Activated CD4-positive, alpha-beta T cell treated with anti-CD3 and anti-CD28 coated beads for 48 hours (primary cell): ENCODE data around the gene EPX.

Experiments
- DNase-seq: peaks from one replicate; pipeline ENCODE4 v3.0.0-alpha.2; 2020

Gene EPX

GRCh38 chr17:58187063-58187462 is 5.5 kb upstream of the EPX start:
- DNase-seq = no peak

- DNase-seq = no peak
These were observed 4.9 kb upstream of the EPX start for GRCh38 chr17:58187675-58188074.

GRCh38 chr17:58189436-58190146 is 2.9 kb upstream of the EPX start:
- no peak for DNase-seq

GRCh38 chr17:58191241-58191896 is 1.2 kb upstream of the EPX start:
- no peak for DNase-seq

GRCh38 chr17:58193641-58194255 is 1.2 kb downstream of the EPX start:
- DNase-seq = no peak

- no peak for DNase-seq
These were observed 3.1 kb downstream of the EPX start for GRCh38 chr17:58195518-58196123.

- no peak for DNase-seq
These were observed 4.1 kb downstream of the EPX start for GRCh38 chr17:58196610-58197009.

GRCh38 chr17:58200024-58200633 is 7.6 kb downstream of the EPX start:
- peak; percentile 79 for DNase-seq

GRCh38 chr17:58202859-58203258 is 10.3 kb downstream of the EPX start:
- DNase-seq = no peak

- no peak for DNase-seq
These were observed 12.3 kb downstream of the EPX start for GRCh38 chr17:58204796-58205195.

GRCh38 chr17:58205936-58206335 is 13.4 kb downstream of the EPX start:
- no peak for DNase-seq

GRCh38 chr17:58207451-58207850 is 14.9 kb downstream of the EPX start:
- no peak for DNase-seq

- DNase-seq = no peak
These were observed 15.8 kb downstream of the EPX start for GRCh38 chr17:58208344-58208743.

- DNase-seq = no peak
These were observed 18.4 kb downstream of the EPX start for GRCh38 chr17:58210922-58211321.

- DNase-seq = no peak
These were observed 23.2 kb downstream of the EPX start for GRCh38 chr17:58215685-58216084.

GRCh38 chr17:58217766-58218165 is 25.2 kb downstream of the EPX start:
- no peak for DNase-seq

- peak; percentile 97 for DNase-seq
These were observed 26.7 kb downstream of the EPX start, which contains the start of gene MKS1 for GRCh38 chr17:58219007-58219788. MKS1 (minus strand) TSS chr17:58219255; CDS start chr17:58219230, 25 bp downstream.

- DNase-seq = no peak
These were observed 27.3 kb downstream of the EPX start for GRCh38 chr17:58219789-58220183.

- no peak for DNase-seq
These were observed 31.8 kb downstream of the EPX start for GRCh38 chr17:58224315-58224714.

GRCh38 chr17:58227733-58228132 is 35.2 kb downstream of the EPX start:
- no peak for DNase-seq

- no peak for DNase-seq
These were observed 36.2 kb downstream of the EPX start for GRCh38 chr17:58228679-58229078.

- DNase-seq = no peak
These were observed 36.9 kb downstream of the EPX start for GRCh38 chr17:58229384-58229783.
